Measurements from ENCODE around the gene MIOS.
"Not testable (repeated sequence)": the region's sequence is repeated elsewhere in the genome, so short reads cannot be mapped to it uniquely, and the experiment has no call there.

MIOS gene

DNA sequence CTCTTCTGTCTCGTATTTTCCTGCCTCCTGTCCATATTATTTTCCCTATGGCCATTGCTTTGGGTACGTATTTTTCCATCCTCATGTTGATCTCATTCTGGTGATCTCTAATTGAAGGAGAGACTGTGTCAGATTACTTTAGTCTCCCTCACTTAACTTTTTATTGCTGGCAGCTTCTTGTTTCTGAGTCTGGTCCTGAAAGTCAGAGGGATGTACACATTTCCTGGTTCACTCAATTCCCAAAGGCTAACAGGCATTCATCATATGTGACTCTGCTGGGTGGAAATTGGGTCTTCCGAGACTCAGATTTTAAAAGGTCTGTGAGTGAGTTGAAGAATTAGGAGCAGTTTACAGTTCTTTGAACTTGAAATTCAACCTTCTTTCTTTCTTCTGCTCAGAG lies 84.8 kb downstream of the MIOS start:
- no peak for DNase-seq

DNA sequence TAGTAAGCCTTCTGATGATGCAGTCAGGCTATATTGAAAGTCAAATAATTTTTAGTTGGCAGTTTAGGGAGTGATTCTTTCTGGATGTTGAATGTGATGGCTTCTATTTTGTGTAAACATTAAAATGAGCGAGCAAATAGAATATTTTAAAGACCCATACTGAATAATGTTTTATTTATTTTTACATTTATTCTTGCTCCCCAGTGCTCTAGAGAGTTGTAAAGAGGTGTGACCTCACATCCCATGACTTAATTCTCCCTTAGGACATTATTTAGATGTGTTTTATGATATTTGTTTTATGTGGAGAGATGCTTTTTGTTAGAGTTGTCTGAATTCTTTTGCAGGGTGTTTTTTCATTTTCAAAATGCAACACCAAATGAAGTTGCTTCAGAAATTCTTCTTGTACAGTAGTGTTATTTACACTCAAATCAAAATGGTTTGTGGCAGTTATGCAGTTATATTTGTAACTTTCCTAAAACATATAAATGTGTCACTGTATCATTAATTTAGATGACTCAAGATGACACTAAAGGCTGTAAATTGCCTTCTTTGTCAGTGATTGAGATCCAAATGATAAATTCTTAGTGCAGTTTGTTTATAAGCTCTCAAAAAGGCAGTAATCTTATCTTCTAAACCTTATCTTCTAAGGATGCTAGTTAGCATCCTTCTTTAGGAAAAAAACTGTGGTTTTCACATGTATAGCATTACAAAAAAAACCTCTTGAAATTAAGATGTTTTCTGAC lies 86.3 kb downstream of the MIOS start:
- no peak for DNase-seq

DNA sequence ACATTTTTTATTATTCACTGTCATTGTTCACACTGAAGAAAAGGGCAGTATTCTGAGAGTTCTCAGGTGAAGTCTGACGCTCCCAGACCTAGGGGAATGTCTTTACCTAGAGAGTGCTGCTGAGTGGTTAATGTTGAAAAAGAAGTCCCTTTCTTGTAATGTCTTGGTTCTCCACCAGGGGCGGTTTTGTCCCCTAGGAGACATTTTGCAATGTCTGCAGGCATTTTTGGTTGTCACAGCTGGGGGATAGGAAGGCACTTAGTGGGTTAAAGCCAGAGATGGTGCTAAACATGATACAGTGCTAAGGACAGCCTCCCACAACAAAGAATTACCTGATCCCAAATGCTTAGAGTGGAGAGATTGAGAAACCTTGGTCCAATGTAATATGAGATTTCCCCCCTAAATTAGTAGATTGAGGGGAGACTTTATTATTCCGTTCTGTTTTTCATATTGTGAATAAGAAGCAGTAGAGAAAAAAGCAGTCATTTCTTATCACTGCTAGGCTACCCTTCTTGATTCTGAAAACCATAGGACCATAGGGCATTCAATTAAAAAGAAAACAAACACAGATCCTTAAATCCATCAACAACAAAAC lies 87.0 kb downstream of the MIOS start:
- no peak for DNase-seq

DNA sequence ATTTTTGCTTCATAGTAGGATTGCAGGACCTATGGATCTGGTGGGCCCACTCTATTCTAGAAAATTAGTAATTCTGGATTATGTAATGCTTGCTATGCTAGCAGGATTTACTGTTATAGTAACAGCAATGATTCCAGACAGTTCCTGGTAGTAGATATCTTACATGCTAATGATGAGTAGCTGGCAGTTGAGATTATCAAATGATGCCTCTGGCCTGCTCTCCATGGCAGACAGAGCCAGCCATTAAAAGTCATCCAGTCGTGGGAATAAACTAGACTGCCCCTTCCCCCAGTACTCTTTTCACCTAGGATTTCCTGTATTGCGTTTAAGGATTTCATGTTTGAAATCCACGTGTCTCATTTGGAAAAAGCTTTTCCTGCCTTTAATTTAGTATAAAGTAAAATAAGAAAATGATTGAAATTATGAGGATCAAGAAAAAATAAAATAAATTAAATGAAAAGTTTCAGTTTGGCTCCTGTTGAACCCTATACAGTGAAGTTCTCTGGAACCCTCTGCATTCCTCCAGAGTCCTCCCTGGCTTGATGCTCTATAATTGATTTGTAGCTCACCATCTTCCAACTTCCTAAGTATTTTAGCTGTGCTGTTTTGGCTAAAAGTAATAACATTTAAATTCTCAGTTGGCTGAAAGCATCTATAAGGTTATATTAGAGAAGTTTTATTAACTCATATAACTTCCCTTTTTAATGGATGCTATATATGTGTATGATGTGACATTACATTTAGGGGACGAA lies 88.5 kb downstream of the MIOS start:
- no peak for DNase-seq

DNA sequence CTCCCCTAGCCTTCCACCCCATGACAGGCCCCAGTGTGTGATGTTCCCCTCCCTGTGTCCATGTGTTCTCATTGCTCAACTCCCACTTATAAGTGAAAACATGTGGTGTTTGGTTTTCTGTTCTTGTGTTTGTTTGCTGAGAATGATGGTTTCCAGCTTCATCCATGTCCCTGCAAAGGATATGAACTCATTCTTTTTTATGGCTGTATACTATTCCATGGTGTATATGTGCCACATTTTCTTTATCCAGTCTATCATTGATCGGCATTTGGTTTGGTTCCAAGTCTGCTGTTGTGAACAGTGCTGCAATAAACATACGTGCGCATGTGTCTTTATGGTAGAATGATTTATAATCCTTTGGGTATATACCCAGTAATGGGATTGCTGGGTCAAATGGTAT lies 89.8 kb downstream of the MIOS start:
- not testable (repeated sequence) for DNase-seq
